Muscle layer of colon (tissue), 2 donors: ENCODE data around the gene ANKRD29.

ENCODE experiments used
- H3K27ac ChIP-seq: one replicate; pipeline ENCODE4 v1.7.0; 2013; ENCODE audit warnings: low read depth, mild to moderate bottlenecking, low read length, moderate library complexity
- H3K27me3 ChIP-seq, 2 donors: one replicate each; pipeline ENCODE4 v1.7.0; 2013; ENCODE audit warnings: low read length in 2 of 2, mild to moderate bottlenecking in 2 of 2; ENCODE audit not compliant: insufficient read depth in 2 of 2, control insufficient read depth in 1 of 2
- H3K36me3 ChIP-seq: one replicate; pipeline ENCODE4 v1.7.0; 2013; ENCODE audit warnings: mild to moderate bottlenecking, low read length; ENCODE audit not compliant: insufficient read depth
- H3K4me1 ChIP-seq: one replicate; pipeline ENCODE4 v1.7.0; 2013; ENCODE audit warnings: mild to moderate bottlenecking, low read length; ENCODE audit not compliant: insufficient read depth
- H3K4me3 ChIP-seq, 2 donors: one replicate each; pipeline ENCODE4 v1.7.0; 2013; ENCODE audit warnings: low read length in 2 of 2, low read depth in 1 of 2, mild to moderate bottlenecking in 1 of 2, moderate library complexity in 1 of 2
- H3K9ac ChIP-seq: one replicate; pipeline ENCODE4 v1.7.0; 2013; ENCODE audit warnings: low read length
- H3K9me3 ChIP-seq: one replicate; pipeline ENCODE4 v1.7.0; 2013; ENCODE audit warnings: mild to moderate bottlenecking, low read length
- donor health status: abdominal sarcoma.
- donor health status: Adenocarcinoma of cecum.

ANKRD29 gene

GRCh38 chr18:23661735-23662308 lies 889 bp downstream of the ANKRD29 start:
- H3K4me3 ChIP-seq = no peak overlapping the region
- H3K36me3 ChIP-seq = no peaks in the 10 kb centered on the region
- no peak overlapping the region for H3K9ac ChIP-seq
- peaks cover 17 to 21% of the 10 kb centered on the region in 2 donors for H3K27me3 ChIP-seq
- no peaks in the 10 kb centered on the region for H3K9me3 ChIP-seq
- H3K27ac ChIP-seq = no peak overlapping the region
- H3K4me1 ChIP-seq = peaks cover 7% of the 10 kb centered on the region

- Histone ChIP-seq H3K27me3 (peaks cover 12 to 19% of the 10 kb centered on the region in 2 donors), H3K4me1 (peaks cover 4% of the 10 kb centered on the region), H3K9ac (no peak overlapping the region), H3K36me3 (no peaks in the 10 kb centered on the region), H3K9me3 (no peaks in the 10 kb centered on the region), H3K4me3 (no peak overlapping the region), H3K27ac (no peak overlapping the region)
Measured at GRCh38 chr18:23658285-23658684, 4.4 kb downstream of the ANKRD29 start.

- Histone ChIP-seq H3K9me3 (no peaks in the 10 kb centered on the region), H3K4me3 (no peak overlapping the region), H3K27me3 (no peaks in the 10 kb centered on the region), H3K4me1 (no peaks in the 10 kb centered on the region), H3K27ac (no peak overlapping the region), H3K36me3 (no peaks in the 10 kb centered on the region), H3K9ac (no peak overlapping the region)
Measured at GRCh38 chr18:23652232-23652631, 10.5 kb downstream of the ANKRD29 start.

GRCh38 chr18:23650968-23651927 lies 11.5 kb downstream of the ANKRD29 start:
- Histone ChIP-seq H3K4me1 (no peaks in the 10 kb centered on the region), H3K27me3 (no peaks in the 10 kb centered on the region), H3K4me3 (no peak overlapping the region), H3K9me3 (no peaks in the 10 kb centered on the region), H3K9ac (no peak overlapping the region), H3K36me3 (no peaks in the 10 kb centered on the region), H3K27ac (no peak overlapping the region)

- H3K27me3 ChIP-seq = no peaks in the 10 kb centered on the region
- no peaks in the 10 kb centered on the region for H3K36me3 ChIP-seq
- H3K9ac ChIP-seq = no peak overlapping the region
- no peaks in the 10 kb centered on the region for H3K4me1 ChIP-seq
- no peak overlapping the region for H3K27ac ChIP-seq
- H3K9me3 ChIP-seq = no peaks in the 10 kb centered on the region
- H3K4me3 ChIP-seq = no peak overlapping the region
Measured at GRCh38 chr18:23648940-23649607, 13.6 kb downstream of the ANKRD29 start.

GRCh38 chr18:23648456-23648855 lies 14.3 kb downstream of the ANKRD29 start:
- no peaks in the 10 kb centered on the region for H3K27me3 ChIP-seq
- no peaks in the 10 kb centered on the region for H3K9me3 ChIP-seq
- H3K9ac ChIP-seq = no peak overlapping the region
- H3K27ac ChIP-seq = no peak overlapping the region
- no peaks in the 10 kb centered on the region for H3K4me1 ChIP-seq
- no peak overlapping the region for H3K4me3 ChIP-seq
- H3K36me3 ChIP-seq = no peaks in the 10 kb centered on the region

GRCh38 chr18:23646282-23646681 lies 16.4 kb downstream of the ANKRD29 start:
- H3K27me3 ChIP-seq = no peaks in the 10 kb centered on the region
- no peak overlapping the region for H3K27ac ChIP-seq
- no peak overlapping the region for H3K9ac ChIP-seq
- no peaks in the 10 kb centered on the region for H3K4me1 ChIP-seq
- H3K36me3 ChIP-seq = no peaks in the 10 kb centered on the region
- no peaks in the 10 kb centered on the region for H3K9me3 ChIP-seq
- no peak overlapping the region for H3K4me3 ChIP-seq

- H3K27ac ChIP-seq = no peak overlapping the region
- no peaks in the 10 kb centered on the region for H3K27me3 ChIP-seq
- H3K9me3 ChIP-seq = no peaks in the 10 kb centered on the region
- no peaks in the 10 kb centered on the region for H3K4me1 ChIP-seq
- no peak overlapping the region for H3K9ac ChIP-seq
- no peak overlapping the region for H3K4me3 ChIP-seq
- no peaks in the 10 kb centered on the region for H3K36me3 ChIP-seq
Measured at GRCh38 chr18:23645568-23646175, 17.0 kb downstream of the ANKRD29 start.

- H3K4me1 ChIP-seq = no peaks in the 10 kb centered on the region
- no peak overlapping the region for H3K4me3 ChIP-seq
- H3K27ac ChIP-seq = no peak overlapping the region
- H3K9me3 ChIP-seq = no peaks in the 10 kb centered on the region
- no peaks in the 10 kb centered on the region for H3K27me3 ChIP-seq
- no peaks in the 10 kb centered on the region for H3K36me3 ChIP-seq
- no peak overlapping the region for H3K9ac ChIP-seq
Measured at GRCh38 chr18:23643815-23644490, 18.8 kb downstream of the ANKRD29 start.

- Histone ChIP-seq H3K4me1 (no peaks in the 10 kb centered on the region), H3K4me3 (no peak overlapping the region)
Measured at GRCh38 chr18:23641937-23642666, 20.6 kb downstream of the ANKRD29 start.

More at GRCh38 chr18:23641937-23642666, 20.6 kb downstream of the ANKRD29 start:
- no peak overlapping the region for H3K27ac ChIP-seq
- no peak overlapping the region for H3K9ac ChIP-seq
- no peaks in the 10 kb centered on the region for H3K36me3 ChIP-seq
- no peaks in the 10 kb centered on the region for H3K9me3 ChIP-seq
- no peaks in the 10 kb centered on the region for H3K27me3 ChIP-seq
